Right atrium auricular region (tissue), 2 donors: ENCODE measurements around the gene PGM5. TPM values are rescaled to one million over a fixed set of nuclear protein-coding genes. Genes with fewer than 3 reads are reported as not detected.
A peak's percentile ranks its signal among the peaks of the same experiment; 100 is the strongest.
"Not testable (repeated sequence)": the region's sequence is repeated elsewhere in the genome, so short reads cannot be mapped to it uniquely, and the experiment has no call there.

ENCODE experiments used
- DNase-seq: peaks from one replicate; pipeline ENCODE4 v3.0.0-alpha.2; 2019; ENCODE audit warnings: low spot score
- H3K27ac ChIP-seq, 2 donors: fragments of 200-600 bp; sonication (generic); 1 replicate in 1 of 2; 2 replicates in 1 of 2; pipeline ENCODE4 v1.5.1; 2016 to 2019
- H3K27me3 ChIP-seq, 2 donors: fragments of 200-600 bp; sonication (generic); one replicate each; pipeline versions ENCODE4 v1.5.1 to v1.6.0; 2017 to 2019
- H3K36me3 ChIP-seq: fragments of 200-600 bp; sonication (generic); one replicate; pipeline ENCODE4 v1.5.1; 2016
- H3K4me1 ChIP-seq, 2 donors: fragments of 200-600 bp; sonication (generic); one replicate each; pipeline versions ENCODE4 v1.5.1 to v1.6.0; 2017 to 2019
- H3K4me3 ChIP-seq, 2 donors: fragments of 200-600 bp; sonication (generic); 1 replicate in 1 of 2; 2 replicates in 1 of 2; pipeline ENCODE4 v1.5.1; 2017 to 2019; ENCODE audit warnings: mild to moderate bottlenecking in 1 of 2, moderate library complexity in 1 of 2
- H3K9me3 ChIP-seq, 2 donors: fragments of 200-600 bp; sonication (generic); one replicate each; pipeline ENCODE4 v1.5.1; 2019
- total RNA-seq, 2 donors: library from RNA; depleted of rRNA; stranded (reverse); fragments of >200 nt; gene quantifications; one replicate each; pipeline ENCODE4 v1.1.0, GENCODE V29; 2016

PGM5 gene
- 100 to 1,000 TPM; 274 to 281 TPM for total RNA-seq

DNA sequence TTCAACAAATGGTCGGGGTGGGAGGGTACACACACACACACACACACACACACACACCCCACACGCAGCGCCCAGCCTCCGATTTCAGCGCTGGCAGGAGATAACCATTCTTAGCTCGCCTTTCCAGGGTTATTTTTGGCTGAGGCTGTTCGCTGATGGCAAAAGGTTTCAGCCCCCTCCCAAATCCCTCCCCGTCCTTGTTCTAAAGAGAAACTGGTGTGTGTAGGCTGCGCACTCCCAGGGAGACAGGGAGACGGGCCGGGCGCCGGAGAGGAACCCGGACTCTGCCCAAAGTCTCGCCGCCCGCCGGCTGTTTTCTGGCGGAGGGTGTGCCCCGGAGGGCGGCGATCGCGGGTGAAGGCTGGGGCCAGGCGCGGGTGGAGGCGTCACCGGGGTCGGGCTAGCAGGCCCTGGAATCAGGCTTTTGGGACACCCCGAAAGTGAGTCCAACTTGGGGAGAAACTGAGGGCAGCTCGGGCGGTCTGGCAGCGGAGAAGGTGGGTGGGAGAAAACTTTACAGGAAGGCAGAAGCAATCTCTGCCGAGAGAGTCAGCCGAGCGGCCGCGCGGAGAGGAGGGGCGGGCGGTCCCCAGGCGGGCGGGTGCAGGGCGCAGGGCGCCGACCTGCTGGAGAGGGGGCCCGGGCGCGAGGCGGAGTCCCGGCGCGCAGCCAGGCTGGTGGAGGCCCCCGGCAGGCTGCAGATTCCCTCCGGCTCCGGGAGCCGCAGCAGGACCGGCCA, at the start of gene PGM5:
PGM5 (plus strand) TSS at position 232 of the 739 bp plus-strand sequence. CDS start 517 bp downstream, outside the sequence.
- H3K27me3 ChIP-seq, H3K9me3 ChIP-seq, H3K36me3 ChIP-seq, H3K4me1 ChIP-seq: not testable (repeated sequence)
- DNase-seq, result peak; percentile 72
- peak within 1 kb of the TSS; percentile 93 to 96 for H3K27ac ChIP-seq
- peak within 1 kb of the TSS; percentile 83 for H3K4me3 ChIP-seq

DNA sequence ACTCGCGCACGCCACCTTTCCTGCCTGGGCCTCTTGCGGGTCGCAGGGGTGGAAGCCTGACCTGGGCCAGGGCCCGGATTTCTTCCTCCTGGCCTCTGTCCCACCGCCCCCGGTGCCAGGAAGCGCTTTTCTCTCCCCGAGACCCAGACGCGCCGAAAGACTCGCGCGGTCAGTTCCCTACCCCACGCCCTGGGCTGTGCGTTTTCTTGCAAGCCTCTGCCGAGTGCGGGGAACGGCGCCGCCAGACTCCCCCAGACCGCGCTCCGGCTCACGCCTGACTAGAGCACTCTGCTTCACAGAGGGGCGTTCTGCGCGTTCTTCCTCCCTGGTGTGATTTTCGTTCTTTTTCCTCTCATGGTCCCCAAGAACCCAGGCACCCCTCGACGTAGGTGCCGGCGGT, 49.3 kb upstream of the PGM5 start:
- not testable (repeated sequence) for H3K36me3 ChIP-seq, DNase-seq, H3K4me1 ChIP-seq, H3K4me3 ChIP-seq, H3K9me3 ChIP-seq, H3K27ac ChIP-seq, H3K27me3 ChIP-seq

DNA sequence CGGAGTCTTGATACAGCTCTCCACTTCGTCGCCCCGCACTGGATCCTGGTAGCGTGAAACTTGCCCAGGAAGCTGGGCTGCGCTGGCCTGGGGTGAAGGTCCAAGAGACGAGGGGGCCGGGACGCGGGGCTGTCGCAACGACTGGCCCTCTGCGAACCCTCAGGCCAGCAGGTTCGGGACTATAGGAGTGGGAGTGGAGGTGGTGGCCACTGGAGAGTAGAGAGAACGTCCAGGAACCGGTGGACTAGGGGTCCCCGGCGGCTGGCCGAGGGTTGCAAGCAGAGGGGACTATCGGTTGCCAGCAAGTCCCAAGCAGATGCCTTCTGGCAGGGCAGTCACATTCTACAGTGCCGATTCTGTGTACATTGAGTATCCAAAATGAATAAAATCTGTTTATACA, 48.8 kb upstream of the PGM5 start:
- H3K36me3 ChIP-seq, DNase-seq, H3K27ac ChIP-seq, H3K4me3 ChIP-seq, H3K4me1 ChIP-seq, H3K9me3 ChIP-seq, H3K27me3 ChIP-seq: not testable (repeated sequence)

DNA sequence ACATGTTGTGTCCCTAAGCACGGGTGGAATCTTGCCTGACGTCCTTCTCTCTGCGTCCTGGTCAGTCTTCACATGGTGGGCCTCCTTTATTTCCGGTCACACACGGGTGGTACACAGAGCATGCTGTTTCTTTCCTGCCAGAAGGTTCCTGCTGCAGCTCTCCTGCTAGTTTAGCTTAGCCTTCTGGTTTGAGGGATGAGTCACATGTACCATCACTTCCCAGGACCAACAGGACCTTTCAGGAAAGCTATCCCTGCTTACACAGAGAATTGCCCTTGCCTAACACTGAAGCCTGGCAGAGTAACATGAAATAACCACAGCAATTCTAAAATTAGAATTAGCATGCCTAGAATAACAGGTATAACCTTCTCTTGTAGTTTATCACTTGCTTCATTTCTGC, 45.2 kb upstream of the PGM5 start:
- not testable (repeated sequence) for H3K27ac ChIP-seq

DNA sequence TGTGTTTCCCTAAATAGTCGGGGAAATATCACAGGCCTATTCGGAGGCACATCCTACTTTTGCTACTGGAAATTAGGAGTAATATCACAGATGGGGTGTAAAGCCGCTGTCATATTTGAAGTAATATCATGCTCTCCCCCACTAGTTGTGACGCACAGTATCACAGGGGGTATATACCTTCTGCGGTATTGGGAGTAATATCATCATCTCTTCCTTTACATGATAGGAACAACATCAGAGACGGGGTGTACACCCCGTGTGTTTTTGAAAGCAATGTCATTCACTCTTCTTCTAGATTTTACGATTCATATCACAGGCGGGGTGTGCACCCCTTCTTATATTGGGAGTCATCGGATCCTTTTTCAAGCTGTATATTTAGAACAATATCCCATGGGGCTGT, 38.2 kb upstream of the PGM5 start:
- H3K27me3 ChIP-seq, H3K27ac ChIP-seq, H3K36me3 ChIP-seq, H3K9me3 ChIP-seq, DNase-seq, H3K4me3 ChIP-seq, H3K4me1 ChIP-seq: not testable (repeated sequence)

More for the DNA sequence above, 45.2 kb upstream of the PGM5 start:
- not testable (repeated sequence) for H3K4me3 ChIP-seq, H3K9me3 ChIP-seq, H3K27me3 ChIP-seq, DNase-seq, H3K36me3 ChIP-seq, H3K4me1 ChIP-seq

DNA sequence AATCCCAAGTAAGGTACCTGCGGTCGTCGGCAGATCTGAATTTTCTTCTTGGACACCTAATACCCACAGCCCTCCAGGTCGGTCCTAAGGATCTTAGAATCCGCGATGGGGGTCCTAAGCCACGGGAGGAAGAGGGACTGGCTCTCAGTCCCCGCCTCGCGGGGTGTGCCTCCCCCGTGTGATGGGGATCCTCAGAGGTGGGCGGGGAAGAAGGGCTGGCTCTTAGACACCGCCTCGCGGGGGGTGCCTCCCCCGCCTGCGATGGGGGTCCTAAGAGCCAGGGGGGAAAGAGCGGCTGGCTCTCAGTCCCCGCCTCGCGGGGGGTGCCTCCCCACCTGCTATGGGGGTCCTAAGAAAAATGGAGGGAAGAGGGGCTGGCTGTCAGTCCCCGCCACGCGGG, 32.7 kb upstream of the PGM5 start:
- not testable (repeated sequence) for H3K27me3 ChIP-seq, DNase-seq, H3K36me3 ChIP-seq, H3K4me1 ChIP-seq, H3K4me3 ChIP-seq, H3K27ac ChIP-seq, H3K9me3 ChIP-seq

DNA sequence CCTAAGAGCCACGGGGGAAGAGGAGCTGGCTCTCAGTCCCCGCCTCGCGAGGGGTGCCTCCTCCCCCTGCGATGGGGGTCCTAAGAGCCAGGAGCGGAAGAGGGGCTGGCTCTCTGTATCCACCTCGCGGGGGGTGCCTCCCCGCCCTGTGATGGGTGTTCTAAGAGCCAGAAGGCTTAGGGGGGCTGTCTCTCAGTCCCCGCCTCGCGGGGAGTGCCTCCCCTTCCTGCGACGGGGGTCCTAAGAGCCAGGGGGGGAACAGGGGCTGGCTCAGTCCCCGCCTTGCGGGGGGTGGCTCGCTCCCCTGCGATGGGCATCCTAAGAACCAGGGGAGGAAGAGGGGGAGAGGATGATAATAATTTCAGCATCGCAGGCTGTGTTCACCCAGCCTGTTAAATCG, 31.9 kb upstream of the PGM5 start:
- not testable (repeated sequence) for H3K27ac ChIP-seq, H3K4me1 ChIP-seq, DNase-seq, H3K4me3 ChIP-seq, H3K9me3 ChIP-seq, H3K27me3 ChIP-seq, H3K36me3 ChIP-seq

DNA sequence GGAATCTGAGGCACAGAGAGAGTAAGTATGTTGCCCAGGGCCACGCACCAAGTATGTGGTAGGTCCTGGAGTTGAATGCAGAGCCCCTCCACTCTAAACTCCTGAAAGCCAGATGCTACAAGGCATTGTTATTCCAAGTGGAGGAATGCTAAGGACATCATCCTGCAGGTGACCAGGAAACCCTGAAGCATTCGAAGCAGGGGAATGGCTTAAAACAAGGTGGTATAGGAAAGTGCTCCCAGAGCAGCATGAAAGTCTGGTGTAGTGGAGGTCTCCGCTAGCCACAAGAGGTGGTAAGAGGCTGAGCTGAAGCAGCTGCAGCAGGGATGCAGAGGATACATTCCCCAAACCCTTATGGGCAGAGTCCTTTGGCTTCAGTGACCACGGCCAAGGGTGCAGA, 27.3 kb upstream of the PGM5 start:
- not testable (repeated sequence) for DNase-seq, H3K27me3 ChIP-seq, H3K4me3 ChIP-seq, H3K36me3 ChIP-seq, H3K4me1 ChIP-seq, H3K9me3 ChIP-seq, H3K27ac ChIP-seq

DNA sequence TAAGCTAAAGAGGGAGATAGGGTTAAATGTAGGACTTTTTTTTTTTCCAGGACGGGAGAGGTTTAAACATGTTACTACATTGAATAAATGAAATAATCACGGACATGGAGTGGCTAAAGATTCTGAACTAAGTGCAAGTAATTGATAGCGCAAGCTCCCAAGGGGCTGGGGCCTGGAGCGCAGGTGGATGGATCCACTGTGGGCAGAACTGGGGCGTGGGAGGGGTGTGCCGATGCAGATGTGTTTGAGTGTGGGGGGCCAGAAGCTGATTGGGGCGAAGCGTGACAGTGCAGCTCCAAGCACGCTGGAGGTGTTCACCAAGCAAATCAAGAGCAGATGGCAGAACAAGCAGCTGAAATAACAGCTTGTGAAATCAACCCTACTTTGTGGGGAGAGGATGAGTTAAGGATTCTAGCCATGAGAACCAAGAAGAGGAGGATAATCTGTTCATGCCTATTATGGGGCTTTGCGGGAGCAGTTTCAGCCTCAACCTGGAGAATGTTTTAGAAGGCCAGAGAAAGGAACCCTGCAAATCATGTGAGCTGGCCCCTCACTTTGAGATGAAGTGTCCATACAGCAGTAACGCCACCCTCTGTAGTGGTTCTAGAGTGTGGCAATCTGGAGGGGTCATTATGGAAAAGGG, 25.8 kb upstream of the PGM5 start:
- not testable (repeated sequence) for H3K36me3 ChIP-seq, DNase-seq, H3K27me3 ChIP-seq, H3K27ac ChIP-seq, H3K9me3 ChIP-seq, H3K4me3 ChIP-seq, H3K4me1 ChIP-seq

DNA sequence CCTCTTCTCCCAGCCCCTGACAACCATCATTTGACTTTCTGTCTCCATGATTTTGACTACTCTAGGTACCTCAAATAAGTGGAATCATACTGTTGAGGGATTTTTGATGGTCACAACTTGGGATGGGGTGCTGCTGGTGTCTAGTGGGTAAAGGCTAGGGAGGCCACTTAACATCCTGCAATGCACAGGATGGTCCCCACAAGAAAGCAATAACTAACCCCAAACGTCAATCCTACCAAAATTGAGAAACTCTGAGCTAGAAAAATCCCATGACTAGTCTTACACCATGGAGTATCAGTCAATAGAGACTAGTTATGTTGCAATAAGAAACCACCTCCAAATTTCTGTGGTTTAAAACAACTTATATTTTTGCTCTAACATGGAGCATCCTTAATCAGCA, 24.3 kb upstream of the PGM5 start:
- H3K9me3 ChIP-seq, H3K36me3 ChIP-seq, DNase-seq, H3K27ac ChIP-seq, H3K27me3 ChIP-seq, H3K4me3 ChIP-seq, H3K4me1 ChIP-seq: not testable (repeated sequence)

DNA sequence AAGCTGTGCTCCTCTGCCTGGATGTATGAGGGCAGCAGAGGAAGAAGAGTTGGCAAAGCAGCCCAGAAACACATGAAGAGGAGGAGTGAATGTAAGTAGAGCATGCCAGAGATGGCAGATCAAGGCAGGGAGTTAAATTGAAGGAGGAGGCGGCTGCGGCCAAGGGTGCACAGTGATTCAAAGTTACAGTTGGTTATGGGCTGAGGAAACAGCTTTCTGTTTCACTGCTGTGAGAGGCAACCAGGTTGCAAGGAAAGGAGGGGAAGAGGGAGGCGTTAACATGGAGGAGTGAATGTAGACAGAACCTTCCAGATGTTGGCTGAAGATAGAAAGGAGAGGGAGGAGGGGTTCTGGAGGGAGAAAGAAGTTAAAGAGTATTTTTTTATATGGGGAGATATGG, 20.5 kb upstream of the PGM5 start:
- not testable (repeated sequence) for H3K9me3 ChIP-seq, DNase-seq, H3K27me3 ChIP-seq, H3K27ac ChIP-seq, H3K4me1 ChIP-seq, H3K4me3 ChIP-seq, H3K36me3 ChIP-seq

DNA sequence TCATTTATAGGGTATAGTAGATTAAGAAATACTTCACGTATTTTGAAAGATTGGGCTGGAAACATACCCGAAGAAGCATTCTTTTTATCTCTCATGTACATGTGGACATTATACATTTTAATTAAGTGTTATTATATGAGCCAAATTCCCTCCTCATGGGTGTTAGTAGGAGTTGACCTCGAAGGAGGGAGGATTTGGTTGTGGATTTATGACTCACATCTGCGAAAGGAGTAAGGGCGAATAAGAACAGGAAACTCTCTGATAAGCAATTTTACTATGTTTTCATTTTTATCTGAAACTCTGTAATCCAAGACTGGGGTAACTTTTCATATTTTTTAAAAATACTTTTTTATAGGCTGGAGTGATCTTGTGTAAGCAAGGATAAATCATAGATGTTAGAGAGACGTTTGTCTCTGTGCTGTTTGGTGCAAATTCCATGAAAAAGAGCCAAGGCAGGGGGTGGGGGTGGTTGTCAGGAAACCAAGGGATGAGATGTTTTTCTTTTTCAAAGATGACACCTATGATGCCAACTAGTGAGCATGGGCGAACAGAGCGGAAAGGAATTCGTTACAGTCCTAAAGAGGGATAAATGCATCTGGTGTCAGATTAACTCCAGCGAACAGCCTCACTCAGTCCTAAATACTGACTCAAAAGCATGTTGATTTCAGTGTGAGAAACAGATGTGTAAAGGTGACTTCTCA, 19.6 kb upstream of the PGM5 start:
- H3K4me1 ChIP-seq, DNase-seq, H3K9me3 ChIP-seq: not testable (repeated sequence)

DNA sequence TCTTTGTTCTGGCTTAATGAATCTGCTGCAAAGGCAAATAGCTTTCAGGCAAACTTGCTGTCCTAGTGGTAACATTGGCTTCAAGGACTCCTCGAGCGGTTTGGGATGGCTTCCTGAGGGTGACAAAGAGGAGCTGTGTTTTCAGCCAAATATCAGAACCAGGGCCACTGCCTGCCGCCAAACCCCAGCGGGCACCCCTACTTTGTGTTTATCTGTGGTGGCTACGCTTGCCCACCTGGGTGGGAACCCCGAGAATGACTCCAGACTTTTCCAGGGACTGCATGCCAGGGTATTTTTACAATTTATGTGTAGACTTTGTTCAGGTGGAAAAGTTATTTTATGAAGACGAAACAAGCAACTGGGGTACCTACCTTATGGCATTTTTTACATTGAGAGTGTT, 18.4 kb upstream of the PGM5 start:
- H3K4me1 ChIP-seq, DNase-seq, H3K4me3 ChIP-seq, H3K9me3 ChIP-seq, H3K27ac ChIP-seq, H3K27me3 ChIP-seq, H3K36me3 ChIP-seq: not testable (repeated sequence)

More for the DNA sequence above, 19.6 kb upstream of the PGM5 start:
- not testable (repeated sequence) for H3K27me3 ChIP-seq, H3K27ac ChIP-seq, H3K36me3 ChIP-seq, H3K4me3 ChIP-seq
